Keratinocyte (primary cell): ENCODE measurements around the gene RNU6-7. TPM values are rescaled to one million over a fixed set of nuclear protein-coding genes. Genes with fewer than 3 reads are reported as not detected.
A peak's percentile ranks its signal among the peaks of the same experiment; 100 is the strongest.

Experiments used
- DNase-seq: peaks from one replicate; pipeline ENCODE4 v3.0.0-alpha.2; 2011; ENCODE audit warnings: low read depth, missing footprints, low spot score
- FAIRE-seq: peaks from 2 replicates; lab custom pipeline; 2011; peaks lifted over from hg19 to GRCh38; lab: Jason Lieb, UNC
- H2AFZ ChIP-seq: 2 replicates; pipeline ENCODE4 v1.6.0; 2012; ENCODE audit warnings: low read length, control low read depth, inconsistent platforms; ENCODE audit not compliant: control insufficient read depth
- H3K27ac ChIP-seq: 2 replicates; pipeline ENCODE4 v1.5.1; 2011; ENCODE audit warnings: low read length; ENCODE audit not compliant: control insufficient read depth, insufficient read depth
- H3K27me3 ChIP-seq: 3 replicates; pipeline ENCODE4 v1.6.0; 2011; ENCODE audit warnings: low read length; ENCODE audit not compliant: control insufficient read depth, insufficient read depth; ENCODE audit errors: extremely low read depth
- H3K36me3 ChIP-seq, 2 experiments: 2 replicates in 1 of 2; 3 replicates in 1 of 2; pipeline ENCODE4 v1.5.1; 2011; ENCODE audit warnings: low read length in 2 of 2, mild to moderate bottlenecking in 1 of 2; ENCODE audit not compliant: control insufficient read depth in 2 of 2, insufficient read depth in 2 of 2; ENCODE audit errors: extremely low read depth in 1 of 2
- H3K4me1 ChIP-seq: 3 replicates; pipeline ENCODE4 v1.5.1; 2011; ENCODE audit warnings: low read length; ENCODE audit not compliant: control insufficient read depth, insufficient read depth; ENCODE audit errors: extremely low read depth
- H3K4me2 ChIP-seq: 3 replicates; pipeline ENCODE4 v1.6.0; 2011; ENCODE audit warnings: low read depth, low read length; ENCODE audit not compliant: control insufficient read depth, insufficient read depth; ENCODE audit errors: extremely low read depth
- H3K4me3 ChIP-seq, 3 experiments: fragments of 200-600 bp in 1 of 3; sonication (generic) in 1 of 3; 2 replicates in 2 of 3; 3 replicates in 1 of 3; pipeline ENCODE4 v1.5.1; 2011 to 2016; ENCODE audit warnings: low read length in 3 of 3, mild to moderate bottlenecking in 3 of 3, control low read depth in 2 of 3, inconsistent platforms in 1 of 3, low read depth in 1 of 3, mixed read lengths in 1 of 3, mixed run types in 1 of 3, moderate library complexity in 1 of 3; ENCODE audit not compliant: control insufficient read depth in 2 of 3, insufficient read depth in 2 of 3; ENCODE audit errors: extremely low read depth in 1 of 3
- H3K79me2 ChIP-seq: 2 replicates; pipeline ENCODE4 v1.6.0; 2012; ENCODE audit warnings: low read length; ENCODE audit not compliant: control insufficient read depth, insufficient read depth
- H3K9ac ChIP-seq: 3 replicates; pipeline ENCODE4 v1.6.0; 2011; ENCODE audit warnings: low read length; ENCODE audit not compliant: control insufficient read depth, insufficient read depth; ENCODE audit errors: extremely low read depth
- H3K9me1 ChIP-seq: 3 replicates; pipeline ENCODE4 v1.6.0; 2011; ENCODE audit warnings: low read length; ENCODE audit not compliant: control insufficient read depth, insufficient read depth; ENCODE audit errors: extremely low read depth
- H3K9me3 ChIP-seq: 2 replicates; pipeline ENCODE4 v1.5.1; 2012; ENCODE audit warnings: low read depth, low read length; ENCODE audit not compliant: control insufficient read depth
- H4K20me1 ChIP-seq: 3 replicates; pipeline ENCODE4 v1.6.0; 2011; ENCODE audit warnings: low read length; ENCODE audit not compliant: control insufficient read depth, insufficient read depth; ENCODE audit errors: extremely low read depth
- CTCF ChIP-seq, 3 experiments: IDR thresholded peaks in 1 of 3; conservative IDR thresholded peaks in 1 of 3; optimal IDR thresholded peaks in 1 of 3; 2 replicates in 2 of 3; 3 replicates in 1 of 3; pipeline versions ENCODE3 to v1.5.1; 2011; ENCODE audit warnings: low read length in 3 of 3, mild to moderate bottlenecking in 3 of 3, moderate library complexity in 2 of 3, control low read depth in 1 of 3, inconsistent platforms in 1 of 3; ENCODE audit not compliant: insufficient read depth in 2 of 3; ENCODE audit errors: extremely low read depth in 1 of 3
- EZH2 ChIP-seq: IDR thresholded peaks from one replicate; pipeline ENCODE4 v1.6.1; 2012; ENCODE audit warnings: inconsistent platforms, mild to moderate bottlenecking, low read length, moderate library complexity
- dilution Hi-C: fragments of 300-500 bp; cut with MboI; formaldehyde crosslinking; loops from one replicate; pipeline ENCODE4 v1.7.0; 2020; ENCODE audit warnings: low sequenced_read_pairs; ENCODE audit not compliant: extremely low pct_ligation_motif_present
- polyA minus RNA-seq, 3 experiments: library from RNA; depleted of rRNA, polyadenylated mRNA; stranded (reverse); fragments of >200 nt; gene quantifications; 1 replicate in 1 of 3; 2 replicates in 1 of 3; 3 replicates in 1 of 3; pipeline ENCODE4 v1.2.3, GENCODE V29; 2011
- polyA plus RNA-seq, 5 experiments: library from polyadenylated mRNA; depleted of rRNA in 3 of 5; stranded (reverse) in 3 of 5; stranded (forward) in 1 of 5; unstranded in 1 of 5; fragments of >200 nt; gene quantifications; 1 replicate in 1 of 5; 2 replicates in 3 of 5; 3 replicates in 1 of 5; pipeline versions ENCODE4 v1.2.1 to v1.2.3, GENCODE V29; 2011 to 2012; ENCODE audit warnings: missing spikeins in 2 of 5, low read depth in 1 of 5, low replicate concordance in 1 of 5

RNU6-7 gene
- polyA plus RNA-seq = not detected in 3 replicates
- not detected for polyA plus RNA-seq (2011; ENCODE audit: low read depth)
- polyA plus RNA-seq (2011; cell fraction: cytosol; rRNA removed) = not detected in 2 replicates
- polyA plus RNA-seq (2011; cell fraction: nucleus; rRNA removed) = not detected in 2 replicates
- not detected in 2 replicates for polyA plus RNA-seq (2012; ENCODE audit: low replicate concordance)
- not detected in 3 replicates for polyA minus RNA-seq
- not detected for polyA minus RNA-seq (2011; cell fraction: cytosol; rRNA and poly(A)+ RNA removed)
- not detected in 2 replicates for polyA minus RNA-seq (2011; cell fraction: nucleus; rRNA and poly(A)+ RNA removed)

- H3K9me1 ChIP-seq = peaks cover 2% of the 10 kb centered on the region
- no peak for DNase-seq
- H3K79me2 ChIP-seq = no peaks in the 10 kb centered on the region
- dilution Hi-C loops = no loop called here
- no peaks in the 10 kb centered on the region for H3K36me3 ChIP-seq
- H2AFZ ChIP-seq = peak within 1 kb of the TSS; percentile 93
- peak within 1 kb of the TSS; percentile 49 to 87 (median 73) for H3K4me3 ChIP-seq
- peak within 1 kb of the TSS; percentile 71 for H3K9ac ChIP-seq
- no peaks in the 10 kb centered on the region for H3K9me3 ChIP-seq
- peak within 1 kb of the TSS; percentile 93 for H3K27ac ChIP-seq
- H3K4me2 ChIP-seq = peak within 1 kb of the TSS; percentile 97
- no peak for FAIRE-seq
- H4K20me1 ChIP-seq = no peaks in the 10 kb centered on the region
- no peak for TF ChIP-seq CTCF (optimal IDR thresholded peaks at IDR 0.05 in 1 of 3, IDR thresholded peaks at IDR 0.05 in 1 of 3, conservative IDR thresholded peaks at IDR 0.05 in 1 of 3; ENCODE audit: extremely low read depth in 1 of 3, insufficient read depth in 2 of 3, low read length in 3 of 3)
- TF ChIP-seq EZH2 = no peak
- peaks cover 20% of the 10 kb centered on the region for H3K4me1 ChIP-seq
- H3K27me3 ChIP-seq = no peaks in the 10 kb centered on the region
Observed at GRCh38 chr14:32201816-32202490, at the start of gene RNU6-7. TSS of gene RNU6-7 (plus strand) at chr14:32202045.

GRCh38 chr14:32166029-32166428 lies 35.8 kb upstream of the RNU6-7 start:
- no peak for DNase-seq
- no peak overlapping the region for H3K4me2 ChIP-seq
- no peaks in the 10 kb centered on the region for H3K9me1 ChIP-seq
- no peak overlapping the region for H3K27ac ChIP-seq
- H3K36me3 ChIP-seq = no peaks in the 10 kb centered on the region
- H4K20me1 ChIP-seq = no peaks in the 10 kb centered on the region
- H3K9me3 ChIP-seq = no peaks in the 10 kb centered on the region
- H3K27me3 ChIP-seq = no peaks in the 10 kb centered on the region
- FAIRE-seq = no peak
- H3K79me2 ChIP-seq = no peaks in the 10 kb centered on the region
- TF ChIP-seq CTCF (optimal IDR thresholded peaks at IDR 0.05 in 1 of 3, IDR thresholded peaks at IDR 0.05 in 1 of 3, conservative IDR thresholded peaks at IDR 0.05 in 1 of 3; ENCODE audit: extremely low read depth in 1 of 3, insufficient read depth in 2 of 3, low read length in 3 of 3) (no peak), EZH2 (no peak)
- dilution Hi-C loops = no loop called here
- no peaks in the 10 kb centered on the region for H3K4me1 ChIP-seq
- no peak overlapping the region for H3K4me3 ChIP-seq
- H2AFZ ChIP-seq = no peak overlapping the region
- no peak overlapping the region for H3K9ac ChIP-seq
